Measurements from ENCODE around the gene MAP6. TPM values are rescaled to one million over a fixed set of nuclear protein-coding genes. Genes with fewer than 3 reads are reported as not detected.

Gene MAP6
- total RNA-seq, 1 donor from 2014 or later, result 0.13 TPM

- no peak for DNase-seq (ENCODE audit: low read depth, low spot score)
Measured at GRCh38 chr11:75632450-75632849, 36.4 kb downstream of the MAP6 start.

- DNase-seq (ENCODE audit: low read depth, low spot score), result no peak
Measured at GRCh38 chr11:75631086-75631730, 37.6 kb downstream of the MAP6 start.

- no peak for DNase-seq (ENCODE audit: low read depth, low spot score)
Measured at GRCh38 chr11:75627906-75628668, 40.8 kb downstream of the MAP6 start.

DNA sequence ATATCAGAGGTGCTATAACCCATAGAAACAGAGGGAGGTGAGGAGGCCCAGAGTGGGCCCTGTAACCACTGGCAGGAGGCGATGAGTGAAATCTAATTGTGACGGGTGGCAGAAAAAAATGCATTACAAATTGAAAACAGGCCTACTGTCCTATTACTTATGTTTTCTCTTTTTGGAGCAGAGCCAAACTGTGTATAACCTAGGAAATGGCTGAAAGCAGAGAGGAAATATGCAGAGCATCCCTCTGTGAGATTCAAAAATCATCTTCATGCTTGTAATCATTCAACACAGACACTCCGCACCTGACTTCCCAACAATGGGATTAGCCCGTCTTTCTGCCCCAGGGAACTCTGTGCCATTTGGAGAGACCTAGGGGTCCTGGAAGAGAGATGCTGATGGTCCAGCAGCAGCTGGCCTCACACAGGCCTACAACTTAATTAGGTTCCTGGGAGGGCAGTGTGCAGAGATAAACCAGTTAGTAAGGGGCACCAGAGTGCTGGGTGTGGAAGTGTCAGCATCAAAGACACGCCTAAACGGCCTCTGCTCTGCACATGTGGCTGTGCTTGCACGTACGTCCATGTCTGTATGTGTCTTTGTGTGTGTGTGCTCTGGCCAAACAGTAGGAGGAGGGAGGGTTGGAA, 41.8 kb downstream of the MAP6 start:
- DNase-seq (ENCODE audit: low read depth, low spot score), result no peak

DNA sequence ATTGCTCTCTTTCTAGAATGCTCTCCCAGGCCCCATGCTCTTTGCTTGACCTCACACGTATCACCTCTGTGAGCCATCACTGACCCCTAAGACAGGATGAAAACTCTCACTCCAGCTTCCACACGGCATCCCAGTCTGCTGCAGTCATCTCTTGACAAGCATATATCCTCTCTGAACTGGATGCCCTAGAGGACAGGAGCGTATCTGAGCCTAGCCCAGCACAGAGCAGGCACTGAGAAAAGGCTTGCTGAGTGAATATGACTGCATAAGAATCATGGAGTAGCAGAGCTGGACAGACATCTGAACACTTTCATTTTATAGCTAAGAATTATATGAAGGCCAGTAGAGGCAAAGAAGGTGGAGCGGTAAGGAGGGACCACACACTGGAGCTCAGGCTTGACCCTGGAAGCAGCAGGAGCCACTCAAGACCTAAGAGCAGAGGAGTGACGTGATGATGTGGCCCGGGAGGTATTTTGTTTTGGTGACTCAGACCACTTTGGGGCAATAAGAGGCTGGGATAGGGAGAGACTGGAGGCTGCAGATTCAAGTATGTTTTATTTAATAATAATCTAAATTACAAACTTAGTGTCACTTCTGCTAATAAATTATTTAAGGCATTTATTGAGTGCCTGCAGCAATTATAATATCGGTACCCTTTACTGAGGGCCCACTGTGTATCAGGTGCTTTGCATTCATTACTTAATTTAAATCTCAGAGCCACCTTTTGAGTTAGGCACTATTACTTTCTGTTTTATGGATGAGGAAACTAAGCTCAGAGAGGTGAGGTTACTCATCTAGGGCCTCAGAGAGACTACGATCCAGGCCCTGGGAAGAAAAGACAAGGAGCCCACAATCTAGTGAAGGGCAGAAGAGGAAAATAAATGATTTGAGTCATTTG, 42.6 kb downstream of the MAP6 start:
- DNase-seq (ENCODE audit: low read depth, low spot score), result no peak

DNA sequence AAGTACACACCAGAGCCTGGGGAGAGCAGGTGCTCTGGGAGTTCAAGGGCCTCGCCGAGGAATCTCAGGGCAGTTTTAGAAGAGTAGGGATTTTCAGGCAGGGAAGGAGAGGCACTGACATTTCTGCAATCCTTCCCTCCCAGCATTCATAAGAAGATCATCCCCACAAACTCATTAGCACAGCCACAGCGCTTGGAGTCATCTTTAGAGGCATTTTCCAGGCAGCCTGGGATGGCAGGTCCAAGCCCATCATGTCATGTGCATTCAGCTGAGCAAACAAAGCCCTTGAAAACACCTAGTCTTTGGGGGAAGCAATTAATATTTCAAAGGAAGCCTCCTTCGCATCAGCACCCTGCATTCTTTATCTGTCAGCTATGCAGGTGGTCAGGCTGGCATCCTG, 43.8 kb downstream of the MAP6 start:
- DNase-seq (ENCODE audit: low read depth, low spot score), result no peak

DNA sequence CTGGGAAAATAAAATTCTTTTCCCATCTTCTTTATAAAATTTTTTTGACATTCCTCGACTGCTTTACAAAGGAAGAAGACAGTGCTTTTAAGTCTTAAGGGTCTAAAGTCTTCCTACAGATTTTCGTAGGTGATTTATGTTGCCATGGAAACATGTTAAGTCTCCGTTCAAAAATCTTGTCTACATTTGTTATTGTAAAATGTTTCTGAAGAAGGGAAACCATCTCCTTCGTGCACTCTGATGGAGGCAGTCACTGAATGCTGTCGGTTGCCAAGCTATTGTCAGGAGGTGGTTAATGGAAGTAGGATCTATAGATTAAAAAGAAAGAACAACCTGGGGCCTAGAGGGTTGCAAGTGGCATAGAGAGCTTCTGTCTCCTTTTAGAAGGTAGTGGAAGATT, 52.6 kb downstream of the MAP6 start:
- DNase-seq (ENCODE audit: low read depth, low spot score), result no peak

GRCh38 chr11:75615751-75616150, 53.1 kb downstream of the MAP6 start:
- DNase-seq (ENCODE audit: low read depth, low spot score), result no peak

- DNase-seq (ENCODE audit: low read depth, low spot score), result no peak
Measured at GRCh38 chr11:75611823-75612222, 57.0 kb downstream of the MAP6 start.

DNA sequence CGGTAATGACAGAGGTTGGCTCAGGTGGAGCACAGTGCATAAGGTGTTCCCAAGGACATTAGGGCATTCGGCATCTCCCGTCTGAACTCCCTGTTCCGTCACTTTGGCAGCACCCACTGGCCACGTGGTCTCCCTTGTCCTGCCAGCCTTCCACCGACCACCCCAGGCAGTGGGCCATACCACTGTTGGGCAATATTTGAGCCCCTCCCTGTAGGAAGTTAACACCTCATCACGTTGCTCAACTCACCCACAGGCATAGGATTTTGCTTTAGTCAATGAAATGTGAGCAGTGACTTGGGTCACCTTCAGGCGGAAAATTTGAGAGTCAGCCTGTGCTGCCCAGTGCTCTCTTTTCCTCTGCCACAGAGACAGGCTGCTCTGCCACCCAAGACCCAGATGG, 62.7 kb downstream of the MAP6 start:
- no peak for DNase-seq (ENCODE audit: low read depth, low spot score)

GRCh38 chr11:75603791-75604736, 64.8 kb downstream of the MAP6 start:
- peak; percentile 71 for DNase-seq (ENCODE audit: low read depth, low spot score)

DNA sequence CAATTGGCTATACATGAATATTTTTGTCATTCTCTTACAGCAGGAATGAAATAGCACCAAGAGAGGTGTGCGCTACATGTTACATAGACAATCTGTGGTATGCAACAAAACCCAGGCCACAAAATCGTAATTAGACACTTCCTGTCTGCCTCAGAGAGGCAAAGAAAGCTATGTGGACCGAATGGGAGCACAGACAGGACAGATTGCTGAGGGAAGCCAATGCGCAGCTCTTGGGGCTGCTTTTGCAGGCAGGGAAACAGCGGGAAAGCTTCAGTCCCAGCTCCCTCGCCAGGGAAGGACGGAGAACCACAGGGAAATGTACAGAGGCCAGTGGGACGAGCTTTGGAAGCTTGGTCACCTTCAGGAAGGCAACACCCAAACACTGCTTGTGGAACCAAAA, 65.9 kb downstream of the MAP6 start:
- DNase-seq (ENCODE audit: low read depth, low spot score), result no peak

DNA sequence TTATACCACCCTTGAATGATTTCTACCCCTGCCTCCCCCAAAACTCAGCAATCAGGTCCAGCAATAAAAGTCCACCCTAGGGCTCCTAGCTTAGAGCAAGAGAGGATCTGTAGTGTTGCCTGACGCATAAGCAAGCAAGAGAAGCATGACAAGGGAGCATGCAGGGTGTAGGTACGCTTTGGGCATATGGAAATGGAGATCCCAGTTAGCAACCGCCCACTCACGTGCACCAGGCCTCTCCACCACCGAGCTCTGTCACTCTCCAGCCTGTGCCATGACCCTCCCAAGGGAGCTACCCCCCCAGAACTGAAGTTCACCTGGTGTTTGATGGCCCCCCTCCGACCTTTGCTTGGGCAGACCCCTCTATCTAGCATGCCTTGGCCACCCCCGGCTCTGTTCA, 67.3 kb downstream of the MAP6 start:
- DNase-seq (ENCODE audit: low read depth, low spot score), result no peak

GRCh38 chr11:75600356-75600755, 68.5 kb downstream of the MAP6 start:
- DNase-seq (ENCODE audit: low read depth, low spot score), result no peak

- DNase-seq (ENCODE audit: low read depth, low spot score), result no peak
Measured at GRCh38 chr11:75598900-75599299, 69.9 kb downstream of the MAP6 start.

DNA sequence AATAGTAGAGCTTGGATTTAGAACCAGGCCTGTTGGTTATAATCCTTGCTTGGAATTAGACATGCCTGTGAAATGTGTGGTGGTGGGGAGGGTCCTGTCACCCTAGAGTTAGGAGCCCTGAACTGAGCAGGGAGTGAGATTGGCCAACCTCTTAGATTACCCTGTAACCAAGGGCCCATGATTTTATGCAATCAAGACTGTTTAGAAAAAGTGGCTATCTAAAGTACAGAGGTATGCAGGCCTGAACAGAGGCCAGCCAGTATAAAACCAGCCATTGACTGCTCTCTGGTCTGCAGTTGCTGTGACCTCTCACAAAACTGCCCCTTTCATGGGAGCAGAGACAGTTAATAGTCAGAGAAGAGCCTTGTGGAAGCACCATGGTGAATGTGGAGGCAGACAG, 70.6 kb downstream of the MAP6 start:
- DNase-seq (ENCODE audit: low read depth, low spot score), result no peak

GRCh38 chr11:75597636-75598035, 71.2 kb downstream of the MAP6 start:
- no peak for DNase-seq (ENCODE audit: low read depth, low spot score)

GRCh38 chr11:75596914-75597313, 71.9 kb downstream of the MAP6 start:
- no peak for DNase-seq (ENCODE audit: low read depth, low spot score)

DNA sequence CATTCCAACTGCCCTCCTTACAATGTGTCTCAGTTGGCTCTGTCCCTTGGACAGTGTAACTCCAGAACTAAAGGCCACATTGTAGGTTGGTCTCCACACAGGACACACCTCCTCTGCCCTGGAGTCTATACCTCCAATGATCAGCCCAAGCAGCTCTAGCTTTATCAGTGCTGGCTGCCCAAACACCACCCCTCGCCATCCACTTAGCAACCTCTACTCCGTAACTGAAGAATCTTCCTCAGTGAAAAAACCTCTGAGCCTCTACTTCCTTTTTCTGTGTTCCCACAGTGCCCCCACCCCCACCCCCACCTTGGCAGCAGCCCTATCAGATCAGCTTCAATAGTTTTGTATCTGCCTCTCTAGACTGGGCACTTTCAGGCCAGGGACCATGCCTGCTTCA, 73.4 kb downstream of the MAP6 start:
- DNase-seq (ENCODE audit: low read depth, low spot score), result no peak

DNA sequence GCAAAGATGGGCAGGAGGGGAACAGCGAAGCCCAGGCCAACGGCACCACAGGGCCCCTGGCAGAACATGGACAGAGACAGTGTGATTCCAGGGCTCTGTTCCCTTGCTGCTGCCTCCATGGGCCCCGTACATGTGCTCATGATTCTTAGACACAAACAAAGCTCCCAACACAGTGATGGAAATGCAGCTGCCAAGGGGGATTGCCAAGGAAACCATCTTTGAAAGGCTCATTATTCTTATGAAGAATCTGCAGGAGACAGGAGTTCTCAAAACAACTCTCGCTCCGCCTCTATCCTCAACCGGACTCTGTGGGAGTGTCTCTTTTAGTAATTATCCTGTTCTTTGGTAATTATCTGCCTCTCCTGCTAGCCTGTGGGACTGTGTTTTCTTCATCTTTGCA, 74.6 kb downstream of the MAP6 start:
- no peak for DNase-seq (ENCODE audit: low read depth, low spot score)

All from pulmonary artery endothelial cell (primary cell).